Peyer's patch (tissue), 4 donors: ENCODE measurements around the gene TCF4.

ENCODE experiments used
- CTCF ChIP-seq, 6 experiments: fragments of 450-650 bp in 4 of 6; fragments of 200-600 bp in 2 of 6; sonication (generic) in 1 of 6; IDR thresholded peaks; one replicate each; pipeline ENCODE4 v1.5.1; 2017 to 2019; ENCODE audit warnings: antibody characterized with exemption in 6 of 6, mild to moderate bottlenecking in 3 of 6, moderate library complexity in 1 of 6
- POLR2A ChIP-seq, 2 donors: fragments of 450-650 bp; IDR thresholded peaks; one replicate each; pipeline ENCODE4 v1.5.1; 2017; ENCODE audit warnings: antibody characterized with exemption in 2 of 2, mild to moderate bottlenecking in 2 of 2, moderate library complexity in 2 of 2

DNA sequence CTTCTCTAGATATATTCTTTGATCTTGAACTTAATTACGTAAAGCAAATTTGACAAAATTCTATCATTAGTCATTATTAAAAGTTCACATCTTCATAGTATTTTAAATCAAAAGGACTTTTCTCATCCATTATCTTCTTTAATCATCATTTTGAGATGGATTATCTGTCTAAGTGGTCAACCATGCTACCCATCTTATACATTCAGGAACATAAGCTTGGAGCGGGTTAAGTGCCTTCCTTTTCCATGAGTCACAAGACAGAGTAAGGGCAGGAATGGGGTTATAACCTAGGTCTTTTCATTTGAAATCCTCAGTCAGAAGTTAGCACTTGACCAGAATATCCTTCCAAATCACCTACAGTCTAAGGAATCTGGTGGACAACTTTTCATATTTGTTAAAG, 297.1 kb downstream of the TCF4 start:
- no peak for TF ChIP-seq CTCF (IDR thresholded peaks at IDR 0.05)
- no peak for TF ChIP-seq POLR2A (IDR thresholded peaks at IDR 0.05)
